ENCODE results near the gene ZNF529. TPM values are rescaled to one million over a fixed set of nuclear protein-coding genes. Genes with fewer than 3 reads are reported as not detected.

ZNF529 gene
- total RNA-seq = 47.3 TPM

GRCh38 chr19:36573020-36573894 lies at the start of gene ZNF529:
TSS of gene ZNF529 (minus strand) at chr19:36573292. CDS start at chr19:36572346, 946 bp downstream.

GRCh38 chr19:36605101-36605876 lies 32.2 kb upstream of the ZNF529 start, which contains the start of gene ZNF382:
TSS of gene ZNF382 (plus strand) at chr19:36605313. CDS start at chr19:36609915, 4,602 bp downstream.

GRCh38 chr19:36528194-36528920 lies 44.7 kb downstream of the ZNF529 start, which contains the start of gene ZNF260:
TSS of gene ZNF260 (minus strand) at chr19:36528271. CDS start at chr19:36515238, 13,033 bp downstream.

Other genes with a start within 250 kb of the ZNF529 start
- gene ZFP14, start 194.1 kb downstream of the ZNF529 start, total RNA-seq = 42.2 TPM
- gene ZFP82, start 154.6 kb downstream of the ZNF529 start, total RNA-seq = 53.7 TPM
- gene ZNF566, start 83.7 kb downstream of the ZNF529 start, total RNA-seq = 43.6 TPM
- 62.3 TPM for gene ZNF260, start 45.0 kb downstream of the ZNF529 start, total RNA-seq
- gene ZNF382, start 32.0 kb upstream of the ZNF529 start, total RNA-seq = 88.6 TPM
- 42.2 TPM for gene ZNF461, start 93.5 kb upstream of the ZNF529 start, total RNA-seq
- 21.0 TPM for gene ZNF567, start 114.3 kb upstream of the ZNF529 start, total RNA-seq
- gene ZNF850, start 199.5 kb upstream of the ZNF529 start, total RNA-seq = 7.6 TPM

All from diencephalon (tissue), 1 donor.